ENCODE measurements around the gene CRAMP1. TPM values are rescaled to one million over a fixed set of nuclear protein-coding genes. Genes with fewer than 3 reads are reported as not detected.

The CRAMP1 gene
- total and polyA plus RNA-seq, 2 donors (not counting 3 experiments of a cell fraction or from before 2014, with no cell fraction given), result 21.5 to 30.8 TPM

DNA sequence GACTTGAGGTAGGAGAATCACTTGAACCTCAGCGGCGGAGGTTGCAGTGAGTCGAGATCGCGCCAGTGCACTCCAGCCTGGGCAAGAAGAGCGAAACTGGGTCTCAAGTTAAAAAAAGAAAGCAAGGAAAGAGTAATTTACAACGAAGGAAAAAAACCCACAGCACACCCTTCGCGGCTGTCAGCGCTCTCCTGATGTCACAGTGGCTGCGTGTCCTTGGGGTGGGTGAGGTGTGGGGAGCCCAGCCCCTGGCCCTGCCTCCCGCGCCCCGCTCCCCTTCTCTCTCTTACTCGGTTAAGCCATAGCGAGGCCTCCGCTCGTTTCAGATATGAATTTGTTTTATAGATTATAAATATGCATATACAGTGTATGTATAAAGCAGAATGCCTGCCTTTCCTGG, 65.2 kb downstream of the CRAMP1 start:
- no TSS peak for BruUV-seq (replicated peaks)
- no peak overlapping the region for H3K27ac ChIP-seq (ENCODE audit: insufficient read depth, low read depth, low read length)
- CTCF ChIA-PET, result interaction anchor here (0.8 to 5.9 kb wide), 3 partner anchors 23 to 105 kb away, joined by 3 to 52 read pairs (median 3); partner anchors contain the start of genes MAPK8IP3, NUBP2 and SPSB3

DNA sequence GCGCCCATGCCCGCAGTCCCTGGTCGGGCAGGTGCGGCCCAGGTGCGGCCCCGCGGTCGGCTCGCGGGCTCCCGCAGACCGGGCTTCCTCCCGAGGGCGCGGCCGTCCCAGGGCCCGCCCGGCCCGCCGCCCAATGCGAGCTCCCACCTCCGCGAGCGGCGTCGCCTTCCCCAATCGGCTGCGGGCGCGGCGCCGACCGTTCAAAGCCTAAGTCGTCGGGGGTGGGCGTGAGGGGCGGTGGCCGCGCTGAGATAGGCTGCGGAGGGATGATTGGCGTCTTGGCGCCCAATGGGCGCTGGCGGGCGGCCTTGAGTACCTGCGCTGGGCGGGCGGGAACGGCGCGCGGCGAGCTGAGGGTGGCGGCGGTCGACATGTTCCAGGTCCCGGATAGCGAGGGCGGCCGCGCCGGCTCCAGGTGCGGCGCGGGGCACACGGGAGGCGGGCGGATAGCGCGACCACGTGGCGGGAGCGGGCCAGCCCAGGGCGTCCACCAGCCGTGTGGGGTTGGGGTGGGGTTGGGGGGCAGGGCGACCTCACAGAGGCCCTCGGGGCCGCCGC, 65.9 kb downstream of the CRAMP1 start, which contains the start of gene JPT2:
TSS of gene JPT2 (plus strand) at position 338 of the 558 bp plus-strand sequence. CDS start at position 372, 34 bp downstream.
- intact Hi-C loops (cut with micrococcal nuclease), result loop anchor here (1.0 kb wide), 1 partner anchor 27 kb away; no protein-coding TSS in a partner anchor
- BruUV-seq (replicated peaks), result no TSS peak
- dilution Hi-C loops (cut with MboI; ENCODE audit: extremely low pct_ligation_motif_present, low sequenced_read_pairs), result no loop called here

More for the DNA sequence above, 65.2 kb downstream of the CRAMP1 start:
- dilution Hi-C loops (cut with MboI; ENCODE audit: extremely low pct_ligation_motif_present, low sequenced_read_pairs), result no loop called here
- H2AFZ ChIP-seq (ENCODE audit: low read depth, low read length), result no peak overlapping the region
- intact Hi-C loops (cut with micrococcal nuclease), result no loop called here
- no peak overlapping the region for H3K9ac ChIP-seq (replicated peaks; ENCODE audit: extremely low read depth, insufficient read depth, low read length)
- peak overlapping the region; percentile 71 for H3K4me2 ChIP-seq (ENCODE audit: insufficient read depth, low read length)
- H3K79me2 ChIP-seq (ENCODE audit: control insufficient read depth, insufficient read depth, low read length), result peaks cover 39% of the 10 kb centered on the region
- FAIRE-seq, result no peak
- peaks cover 12% of the 10 kb centered on the region for H3K4me1 ChIP-seq (ENCODE audit: control insufficient read depth, extremely low read depth, insufficient read depth, low read length)
- H3K9me1 ChIP-seq (replicated peaks; ENCODE audit: control insufficient read depth, extremely low read depth, insufficient read depth, low read length), result no peaks in the 10 kb centered on the region
- TF ChIP-seq POLR2A (IDR thresholded peaks at IDR 0.05; ENCODE audit: low read depth, low read length) (no peak), EZH2 (IDR thresholded peaks at IDR 0.05; ENCODE audit: borderline replicate concordance, low read depth, low read length, severe bottlenecking) (no peak), POLR2AphosphoS5 (IDR thresholded peaks at IDR 0.05; ENCODE audit: insufficient read depth, low read depth, low read length) (no peak)
- no peaks in the 10 kb centered on the region for H4K20me1 ChIP-seq (replicated peaks; ENCODE audit: control insufficient read depth, extremely low read depth, insufficient read depth, low read length)
- DNase-seq (ENCODE audit: low read depth, low spot score), result no peak
- H3K4me3 ChIP-seq (replicated peaks in 1 of 3; ENCODE audit: insufficient read depth in 1 of 3, low read depth in 1 of 3, low read length in 3 of 3), result no peak overlapping the region
- H3K9me3 ChIP-seq (replicated peaks; ENCODE audit: control insufficient read depth, insufficient read depth, low read length), result no peaks in the 10 kb centered on the region
- H3K36me3 ChIP-seq (ENCODE audit: control insufficient read depth in 2 of 2, extremely low read depth in 1 of 2, insufficient read depth in 2 of 2, low read length in 2 of 2), result peaks cover 4 to 25% of the 10 kb centered on the region in 2 experiments
- POLR2A ChIA-PET, result interaction anchor here (0.5 to 1.2 kb wide), 3 partner anchors 28 to 106 kb away, joined by 3 to 14 read pairs (median 4); partner anchors contain the start of genes MAPK8IP3 and NUBP2
- no peaks in the 10 kb centered on the region for H3K27me3 ChIP-seq (ENCODE audit: control insufficient read depth in 2 of 2, insufficient read depth in 2 of 2, low read length in 2 of 2)

More for the DNA sequence above, 65.9 kb downstream of the CRAMP1 start, which contains the start of gene JPT2:
- Histone ChIP-seq H3K4me1 (ENCODE audit: control insufficient read depth, extremely low read depth, insufficient read depth, low read length) (peaks cover 12% of the 10 kb centered on the region), H2AFZ (ENCODE audit: low read depth, low read length) (peak within 1 kb of the TSS; percentile 7), H3K27ac (ENCODE audit: insufficient read depth, low read depth, low read length) (peak within 1 kb of the TSS; percentile 1), H3K79me2 (ENCODE audit: control insufficient read depth, insufficient read depth, low read length) (peaks cover 44% of the 10 kb centered on the region), H3K9me3 (replicated peaks; ENCODE audit: control insufficient read depth, insufficient read depth, low read length) (no peaks in the 10 kb centered on the region), H4K20me1 (replicated peaks; ENCODE audit: control insufficient read depth, extremely low read depth, insufficient read depth, low read length) (no peaks in the 10 kb centered on the region), H3K4me2 (ENCODE audit: insufficient read depth, low read length) (peak within 1 kb of the TSS; percentile 72), H3K9me1 (replicated peaks; ENCODE audit: control insufficient read depth, extremely low read depth, insufficient read depth, low read length) (no peaks in the 10 kb centered on the region), H3K36me3 (ENCODE audit: control insufficient read depth in 2 of 2, extremely low read depth in 1 of 2, insufficient read depth in 2 of 2, low read length in 2 of 2) (peaks cover 4 to 20% of the 10 kb centered on the region in 2 experiments), H3K4me3 (replicated peaks in 1 of 3; ENCODE audit: insufficient read depth in 1 of 3, low read depth in 1 of 3, low read length in 3 of 3) (peak within 1 kb of the TSS; percentile 60 to 96 (median 78)), H3K27me3 (ENCODE audit: control insufficient read depth in 2 of 2, insufficient read depth in 2 of 2, low read length in 2 of 2) (no peaks in the 10 kb centered on the region), H3K9ac (replicated peaks; ENCODE audit: extremely low read depth, insufficient read depth, low read length) (peak within 1 kb of the TSS; percentile 67)
- FAIRE-seq (peak; percentile 94), DNase-seq (ENCODE audit: low read depth, low spot score) (peak; percentile 99)
- ChIA-PET CTCF (interaction anchor here (0.8 to 5.9 kb wide), 8 partner anchors 13 to 184 kb away, joined by 3 to 52 read pairs (median 4); partner anchors contain the start of genes MAPK8IP3, NUBP2 and SPSB3), POLR2A (interaction anchor here (0.7 to 1.2 kb wide), 2 partner anchors 29 to 105 kb away, joined by 3 to 14 read pairs; partner anchors contain the start of genes MAPK8IP3 and NUBP2)
- peak; percentile 77 for TF ChIP-seq POLR2AphosphoS5 (IDR thresholded peaks at IDR 0.05; ENCODE audit: insufficient read depth, low read depth, low read length)
- TF ChIP-seq, protein P1, sequence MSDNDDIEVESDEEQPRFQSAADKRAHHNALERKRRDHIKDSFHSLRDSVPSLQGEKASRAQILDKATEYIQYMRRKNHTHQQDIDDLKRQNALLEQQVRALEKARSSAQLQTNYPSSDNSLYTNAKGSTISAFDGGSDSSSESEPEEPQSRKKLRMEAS (IDR thresholded peaks at IDR 0.05; ENCODE audit: insufficient read depth, insufficient read length), result no peak
- TF ChIP-seq POLR2A (IDR thresholded peaks at IDR 0.05; ENCODE audit: low read depth, low read length), result peak; percentile 48
